ENCODE results near the gene ADAMTS2. TPM values are rescaled to one million over a fixed set of nuclear protein-coding genes. Genes with fewer than 3 reads are reported as not detected.

Gene ADAMTS2
- total and polyA plus RNA-seq, 2 donors (not counting 1 experiment from before 2014, with no cell fraction given), result 16.2 to 70.2 TPM

- Histone ChIP-seq H3K4me3 (replicated peaks in 1 of 4; ENCODE audit: control extremely low read depth in 1 of 4, insufficient read depth in 1 of 4, low read depth in 3 of 4, low read length in 4 of 4) (no peak overlapping the region), H2AFZ (ENCODE audit: low read length) (no peak overlapping the region), H3K4me2 (ENCODE audit: extremely low read depth, insufficient read depth, low read length) (no peak overlapping the region), H3K9me3 (ENCODE audit: control insufficient read depth, insufficient read depth, low read depth, low read length) (no peaks in the 10 kb centered on the region), H3K79me2 (ENCODE audit: control insufficient read depth, insufficient read depth, low read length) (peaks cover 35% of the 10 kb centered on the region), H3K27ac (ENCODE audit: insufficient read depth, low read length) (peak overlapping the region; percentile 58), H3K4me1 (ENCODE audit: control insufficient read depth, extremely low read depth, insufficient read depth, low read length) (peaks cover 70% of the 10 kb centered on the region), H3K9ac (ENCODE audit: insufficient read depth, low read length) (no peak overlapping the region), H3K36me3 (ENCODE audit: control insufficient read depth, insufficient read depth, low read length) (peaks cover 11% of the 10 kb centered on the region), H3K27me3 (ENCODE audit: control insufficient read depth, insufficient read depth, low read length) (no peaks in the 10 kb centered on the region), H4K20me1 (ENCODE audit: control insufficient read depth, extremely low read depth, insufficient read depth, low read length) (no peaks in the 10 kb centered on the region)
- TF ChIP-seq CTCF (conservative IDR thresholded peaks at IDR 0.05 in 1 of 2, IDR thresholded peaks at IDR 0.05 in 1 of 2; ENCODE audit: low read depth in 1 of 2, low read length in 2 of 2) (no peak), EZH2 (IDR thresholded peaks at IDR 0.05; ENCODE audit: low read length, missing control alignments) (no peak)
- DNase-seq (ENCODE audit: low read depth in 2 of 2), result no peak
These were observed 72.2 kb downstream of the ADAMTS2 start for GRCh38 chr5:179273073-179273435.

DNA sequence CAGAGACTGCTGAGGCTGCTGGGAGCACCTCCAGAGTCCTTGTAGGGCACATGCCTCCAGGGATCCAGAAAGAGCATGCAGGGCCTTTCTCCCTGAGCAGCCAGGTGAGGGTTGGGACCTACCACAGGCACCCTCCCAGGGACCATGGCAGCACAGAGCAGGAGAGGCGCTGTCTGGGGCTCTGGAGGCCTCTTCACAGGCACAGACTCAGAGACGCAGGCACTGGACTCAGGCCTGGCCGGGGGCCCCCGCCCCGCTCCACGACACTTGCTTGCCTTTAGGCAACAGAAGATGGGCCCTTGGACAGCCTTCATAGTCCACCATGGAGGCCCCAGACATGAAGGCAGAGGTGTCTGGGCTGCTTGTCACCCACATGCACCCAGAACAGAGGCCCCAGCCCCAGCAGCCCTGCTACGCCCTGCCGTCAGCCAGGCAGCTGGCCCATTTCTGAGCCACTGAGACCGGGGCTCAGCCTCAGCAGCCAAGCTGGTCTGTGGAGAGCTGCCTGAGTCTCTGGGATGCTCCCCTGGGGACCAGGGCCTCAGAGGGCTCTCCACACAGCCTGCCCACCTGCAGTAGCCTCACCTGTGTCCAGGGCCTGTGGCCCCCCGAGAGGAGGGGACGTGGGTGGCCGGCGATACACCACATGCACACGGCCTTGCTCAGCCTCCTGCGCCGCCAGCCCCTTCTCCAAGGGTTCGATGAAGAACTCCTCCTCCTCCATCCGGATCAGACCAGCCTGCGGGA, 72.8 kb downstream of the ADAMTS2 start:
- Histone ChIP-seq H3K4me2 (ENCODE audit: extremely low read depth, insufficient read depth, low read length) (no peak overlapping the region), H3K4me3 (replicated peaks in 1 of 4; ENCODE audit: control extremely low read depth in 1 of 4, insufficient read depth in 1 of 4, low read depth in 3 of 4, low read length in 4 of 4) (no peak overlapping the region), H3K79me2 (ENCODE audit: control insufficient read depth, insufficient read depth, low read length) (peaks cover 36% of the 10 kb centered on the region), H2AFZ (ENCODE audit: low read length) (no peak overlapping the region), H3K9ac (ENCODE audit: insufficient read depth, low read length) (peak overlapping the region; percentile 34), H3K9me3 (ENCODE audit: control insufficient read depth, insufficient read depth, low read depth, low read length) (no peaks in the 10 kb centered on the region), H4K20me1 (ENCODE audit: control insufficient read depth, extremely low read depth, insufficient read depth, low read length) (no peaks in the 10 kb centered on the region), H3K4me1 (ENCODE audit: control insufficient read depth, extremely low read depth, insufficient read depth, low read length) (peaks cover 75% of the 10 kb centered on the region), H3K27ac (ENCODE audit: insufficient read depth, low read length) (peak overlapping the region; percentile 84), H3K36me3 (ENCODE audit: control insufficient read depth, insufficient read depth, low read length) (peaks cover 11% of the 10 kb centered on the region), H3K27me3 (ENCODE audit: control insufficient read depth, insufficient read depth, low read length) (no peaks in the 10 kb centered on the region)
- no peak for DNase-seq (ENCODE audit: low read depth in 2 of 2)
- TF ChIP-seq CTCF (conservative IDR thresholded peaks at IDR 0.05 in 1 of 2, IDR thresholded peaks at IDR 0.05 in 1 of 2; ENCODE audit: low read depth in 1 of 2, low read length in 2 of 2), result no peak
- no peak for TF ChIP-seq EZH2 (IDR thresholded peaks at IDR 0.05; ENCODE audit: low read length, missing control alignments)

GRCh38 chr5:179271821-179272325, 73.4 kb downstream of the ADAMTS2 start:
- Histone ChIP-seq H2AFZ (ENCODE audit: low read length) (no peak overlapping the region), H3K36me3 (ENCODE audit: control insufficient read depth, insufficient read depth, low read length) (peaks cover 11% of the 10 kb centered on the region), H3K4me1 (ENCODE audit: control insufficient read depth, extremely low read depth, insufficient read depth, low read length) (peaks cover 79% of the 10 kb centered on the region), H3K79me2 (ENCODE audit: control insufficient read depth, insufficient read depth, low read length) (peaks cover 35% of the 10 kb centered on the region), H4K20me1 (ENCODE audit: control insufficient read depth, extremely low read depth, insufficient read depth, low read length) (no peaks in the 10 kb centered on the region), H3K27ac (ENCODE audit: insufficient read depth, low read length) (peak overlapping the region; percentile 84), H3K9me3 (ENCODE audit: control insufficient read depth, insufficient read depth, low read depth, low read length) (no peaks in the 10 kb centered on the region), H3K4me3 (replicated peaks in 1 of 4; ENCODE audit: control extremely low read depth in 1 of 4, insufficient read depth in 1 of 4, low read depth in 3 of 4, low read length in 4 of 4) (no peak overlapping the region), H3K27me3 (ENCODE audit: control insufficient read depth, insufficient read depth, low read length) (no peaks in the 10 kb centered on the region), H3K9ac (ENCODE audit: insufficient read depth, low read length) (no peak overlapping the region), H3K4me2 (ENCODE audit: extremely low read depth, insufficient read depth, low read length) (no peak overlapping the region)
- TF ChIP-seq CTCF (conservative IDR thresholded peaks at IDR 0.05 in 1 of 2, IDR thresholded peaks at IDR 0.05 in 1 of 2; ENCODE audit: low read depth in 1 of 2, low read length in 2 of 2) (no peak), EZH2 (IDR thresholded peaks at IDR 0.05; ENCODE audit: low read length, missing control alignments) (no peak)
- DNase-seq (ENCODE audit: low read depth in 2 of 2), result no peak
